Measurements from ENCODE around the gene KLHL40. TPM values are rescaled to one million over a fixed set of nuclear protein-coding genes. Genes with fewer than 3 reads are reported as not detected.

Gene KLHL40
- total and polyA plus RNA-seq, 5 donors from 2014 or later, result not detected

DNA sequence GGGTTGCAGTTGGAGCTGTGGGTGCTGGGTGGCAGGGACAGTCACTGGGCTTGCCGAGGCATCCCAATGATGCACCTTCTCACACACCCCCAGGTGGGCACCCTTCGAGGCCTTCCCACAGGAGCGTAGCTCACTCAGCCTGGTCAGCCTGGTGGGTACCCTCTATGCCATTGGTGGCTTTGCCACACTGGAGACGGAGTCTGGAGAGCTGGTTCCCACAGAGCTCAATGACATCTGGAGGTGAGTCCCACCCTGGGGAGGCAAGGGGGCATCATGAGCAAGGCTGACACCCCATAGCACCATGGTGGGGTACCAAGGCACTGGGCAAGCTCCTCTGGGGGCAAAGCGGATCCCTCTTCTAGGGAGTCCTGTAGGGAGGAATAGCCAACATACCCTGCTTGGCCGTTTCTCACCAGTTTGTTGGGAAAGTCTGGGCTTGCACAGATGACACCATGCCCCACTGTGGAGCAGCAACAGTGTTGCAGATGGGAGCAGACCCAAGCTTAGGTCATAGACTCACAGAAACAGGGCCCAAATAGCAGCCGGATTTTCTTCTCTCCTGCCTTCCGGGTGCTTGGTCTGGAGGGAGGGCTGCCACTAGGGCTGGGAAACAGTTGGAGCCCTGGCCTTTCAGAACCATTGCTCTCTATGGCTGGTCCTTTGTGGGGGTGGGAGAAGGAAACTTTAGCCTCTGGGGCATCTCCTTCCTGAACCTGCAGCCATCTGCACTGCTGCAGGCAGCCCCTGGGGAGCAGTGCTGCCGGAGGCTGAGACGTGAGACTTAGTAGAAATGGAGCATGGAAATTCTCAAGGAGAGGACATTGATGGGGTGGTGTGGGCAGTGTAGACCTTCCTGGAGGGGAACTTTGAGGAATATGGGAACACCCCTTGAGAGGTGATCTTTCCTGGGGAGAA is 5.7 kb downstream of the KLHL40 start:
- no peaks in the 10 kb centered on the region for H3K36me3 ChIP-seq (ENCODE audit: control insufficient read depth, insufficient read depth, low read length)
- Mint-ChIP-seq H3K27ac (no peak overlapping the region), H3K4me1 (peaks cover 0 to 8% (median 0%) of the 10 kb centered on the region in 4 donors)

DNA sequence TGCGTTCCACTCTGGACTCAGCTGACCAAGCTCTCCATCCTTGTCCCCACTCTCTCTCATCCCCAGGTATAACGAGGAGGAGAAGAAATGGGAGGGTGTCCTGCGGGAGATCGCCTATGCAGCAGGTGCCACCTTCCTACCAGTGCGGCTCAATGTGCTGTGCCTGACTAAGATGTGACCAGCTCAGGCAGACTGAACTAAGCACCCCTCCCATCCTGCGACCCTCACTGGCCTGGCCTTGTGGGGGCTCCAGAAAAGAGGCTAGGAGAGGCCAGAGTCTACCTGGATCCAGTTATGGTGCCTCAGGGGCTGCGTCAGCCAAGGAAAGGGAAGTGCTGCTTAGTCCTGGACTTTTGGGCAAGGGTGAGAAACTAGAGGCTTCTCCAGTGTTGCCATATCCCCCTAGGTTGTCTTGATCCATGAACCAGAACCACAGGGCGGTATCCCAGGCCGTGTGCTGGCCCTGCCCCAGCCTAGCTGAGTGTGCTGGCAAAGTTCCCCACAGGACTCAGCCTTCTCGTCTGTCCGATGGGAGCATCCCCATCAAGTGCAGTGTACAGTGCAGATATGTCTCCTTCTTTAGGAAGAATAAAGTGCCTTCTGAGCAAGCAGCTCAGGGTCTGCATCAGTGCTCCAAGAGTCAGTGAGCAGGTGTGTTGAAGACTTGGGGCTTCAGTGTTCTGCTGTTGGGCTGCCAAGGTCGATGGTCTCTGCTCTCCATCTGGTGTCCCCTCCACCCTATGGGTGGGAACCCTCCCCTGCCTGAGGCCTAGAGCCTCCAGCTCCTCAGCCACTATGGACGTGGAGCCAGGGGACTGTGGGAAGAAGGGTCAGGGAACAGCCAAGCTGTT is 6.7 kb downstream of the KLHL40 start:
- Histone ChIP-seq H3K4me3 (ENCODE audit: low read depth, low read length) (no peak overlapping the region), H3K27me3 (ENCODE audit: control insufficient read depth, insufficient read depth, low read length) (peaks cover 2% of the 10 kb centered on the region), H3K27ac (ENCODE audit: insufficient read depth, low read length, poor library complexity, severe bottlenecking) (no peak overlapping the region), H3K36me3 (ENCODE audit: control insufficient read depth, insufficient read depth, low read length) (no peaks in the 10 kb centered on the region), H3K9me3 (ENCODE audit: control insufficient read depth in 2 of 2, low read length in 2 of 2) (no peaks in the 10 kb centered on the region), H3K4me1 (ENCODE audit: control insufficient read depth, insufficient read depth, low read length, poor library complexity, severe bottlenecking) (no peaks in the 10 kb centered on the region)
- no peak overlapping the region for H3K4me3 Mint-ChIP-seq
- ATAC-seq (ENCODE audit: low read depth in 2 of 2) (no peak), DNase-seq (no peak)
- no peaks in the 10 kb centered on the region for H3K36me3 Mint-ChIP-seq
- peaks cover 0 to 6% (median 0%) of the 10 kb centered on the region in 4 donors for H3K4me1 Mint-ChIP-seq
- no peak overlapping the region for H3K27ac Mint-ChIP-seq
- no peaks in the 10 kb centered on the region for H3K9me3 Mint-ChIP-seq
- H3K27me3 Mint-ChIP-seq, result no peaks in the 10 kb centered on the region

More for the DNA sequence above, 5.7 kb downstream of the KLHL40 start:
- peaks cover 0 to 1% (median 0%) of the 10 kb centered on the region in 7 donors for H3K9me3 Mint-ChIP-seq
- H3K36me3 Mint-ChIP-seq, result no peaks in the 10 kb centered on the region
- Histone ChIP-seq H3K4me1 (ENCODE audit: control insufficient read depth, insufficient read depth, low read length, poor library complexity, severe bottlenecking) (no peaks in the 10 kb centered on the region), H3K27ac (ENCODE audit: insufficient read depth, low read length, poor library complexity, severe bottlenecking) (no peak overlapping the region), H3K9me3 (ENCODE audit: control insufficient read depth in 2 of 2, low read length in 2 of 2) (no peaks in the 10 kb centered on the region), H3K27me3 (ENCODE audit: control insufficient read depth, insufficient read depth, low read length) (peaks cover under 1% of the 10 kb centered on the region), H3K4me3 (ENCODE audit: low read depth, low read length) (no peak overlapping the region)
- H3K4me3 Mint-ChIP-seq, result no peak overlapping the region
- ATAC-seq (ENCODE audit: low read depth in 2 of 2) (no peak), DNase-seq (no peak)
- no peaks in the 10 kb centered on the region for H3K27me3 Mint-ChIP-seq

DNA sequence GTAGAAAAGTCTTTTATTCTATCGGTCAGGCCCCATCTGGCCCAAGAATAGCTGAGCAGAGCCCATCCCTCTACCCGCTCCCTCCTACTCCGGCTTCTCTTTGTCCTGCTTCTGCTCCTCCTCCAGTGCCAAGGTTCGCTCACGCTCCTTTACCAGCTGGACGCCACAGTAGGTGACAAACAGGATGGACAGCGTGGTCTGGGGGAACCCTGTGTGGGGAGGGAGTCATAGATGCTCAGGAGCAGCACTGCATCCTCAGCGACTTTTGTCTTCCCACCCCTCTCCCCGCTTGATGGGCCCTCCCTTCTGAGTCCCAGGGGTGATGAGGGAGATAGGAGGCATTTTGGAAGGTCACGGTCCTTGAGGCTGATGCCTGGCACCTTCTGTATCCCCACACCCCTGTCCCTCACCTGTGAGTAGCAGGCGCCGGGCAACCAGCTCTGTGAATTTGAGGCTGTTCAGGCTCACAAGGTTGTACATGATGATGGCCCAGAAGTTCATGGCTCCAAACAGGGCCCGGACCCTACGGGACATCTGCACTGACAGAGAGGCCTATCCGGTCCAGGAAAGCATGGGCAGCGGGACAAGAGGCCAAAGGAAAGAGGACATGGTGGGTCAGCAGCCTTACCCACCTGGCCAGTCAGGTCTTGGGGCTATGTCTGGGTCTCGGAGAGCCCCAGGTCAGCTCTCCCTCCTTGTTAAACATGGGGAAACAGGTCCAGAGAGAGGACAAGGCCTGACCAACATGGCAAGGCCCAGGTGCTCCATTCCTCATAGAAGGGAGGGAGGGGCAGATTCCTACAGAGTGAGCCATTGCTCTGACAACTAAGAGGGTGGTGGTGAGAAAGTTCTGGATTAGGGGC is 7.6 kb downstream of the KLHL40 start:
- no peaks in the 10 kb centered on the region for H3K9me3 Mint-ChIP-seq
- Histone ChIP-seq H3K4me3 (ENCODE audit: low read depth, low read length) (no peak overlapping the region), H3K27me3 (ENCODE audit: control insufficient read depth, insufficient read depth, low read length) (peaks cover 2% of the 10 kb centered on the region), H3K9me3 (ENCODE audit: control insufficient read depth in 2 of 2, low read length in 2 of 2) (no peaks in the 10 kb centered on the region), H3K4me1 (ENCODE audit: control insufficient read depth, insufficient read depth, low read length, poor library complexity, severe bottlenecking) (no peaks in the 10 kb centered on the region), H3K27ac (ENCODE audit: insufficient read depth, low read length, poor library complexity, severe bottlenecking) (no peak overlapping the region), H3K36me3 (ENCODE audit: control insufficient read depth, insufficient read depth, low read length) (no peaks in the 10 kb centered on the region)
- H3K27ac Mint-ChIP-seq, result no peak overlapping the region
- no peaks in the 10 kb centered on the region for H3K27me3 Mint-ChIP-seq
- H3K4me1 Mint-ChIP-seq, result peaks cover 0 to 3% (median 0%) of the 10 kb centered on the region in 4 donors
- no peak overlapping the region for H3K4me3 Mint-ChIP-seq
- DNase-seq, result no peak
- no peak for ATAC-seq (ENCODE audit: low read depth in 2 of 2)
- H3K36me3 Mint-ChIP-seq, result no peaks in the 10 kb centered on the region

DNA sequence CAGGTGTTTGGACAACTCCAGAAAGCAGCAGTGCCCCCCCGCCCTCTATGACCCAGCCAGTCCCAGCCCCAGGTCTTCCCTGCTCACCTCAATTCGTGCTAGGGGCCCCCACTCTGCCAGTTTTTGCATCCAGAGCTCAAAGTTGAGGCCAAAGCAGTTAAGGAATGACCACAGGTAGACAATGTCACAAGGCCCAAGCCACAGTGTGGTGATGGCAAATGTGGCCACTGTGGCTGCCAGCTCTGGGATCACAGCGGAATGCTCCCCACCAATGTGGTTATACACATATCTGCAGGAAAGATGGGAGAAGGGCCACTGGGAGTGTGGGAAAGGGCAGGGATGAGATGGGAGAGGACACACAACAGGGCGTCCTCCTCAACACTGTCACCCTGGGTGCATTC is 8.2 kb downstream of the KLHL40 start:
- Histone ChIP-seq H3K4me3 (ENCODE audit: low read depth, low read length) (no peak overlapping the region), H3K27ac (ENCODE audit: insufficient read depth, low read length, poor library complexity, severe bottlenecking) (no peak overlapping the region), H3K9me3 (ENCODE audit: control insufficient read depth in 2 of 2, low read length in 2 of 2) (no peaks in the 10 kb centered on the region), H3K36me3 (ENCODE audit: control insufficient read depth, insufficient read depth, low read length) (no peaks in the 10 kb centered on the region), H3K27me3 (ENCODE audit: control insufficient read depth, insufficient read depth, low read length) (peaks cover 2% of the 10 kb centered on the region), H3K4me1 (ENCODE audit: control insufficient read depth, insufficient read depth, low read length, poor library complexity, severe bottlenecking) (peaks cover 1% of the 10 kb centered on the region)
- no peaks in the 10 kb centered on the region for H3K27me3 Mint-ChIP-seq
- ATAC-seq (ENCODE audit: low read depth in 2 of 2) (no peak), DNase-seq (no peak)
- H3K4me3 Mint-ChIP-seq, result no peak overlapping the region
- H3K36me3 Mint-ChIP-seq, result no peaks in the 10 kb centered on the region
- no peaks in the 10 kb centered on the region for H3K9me3 Mint-ChIP-seq
- no peak overlapping the region for H3K27ac Mint-ChIP-seq
- peaks cover 0 to 9% (median 0%) of the 10 kb centered on the region in 4 donors for H3K4me1 Mint-ChIP-seq

DNA sequence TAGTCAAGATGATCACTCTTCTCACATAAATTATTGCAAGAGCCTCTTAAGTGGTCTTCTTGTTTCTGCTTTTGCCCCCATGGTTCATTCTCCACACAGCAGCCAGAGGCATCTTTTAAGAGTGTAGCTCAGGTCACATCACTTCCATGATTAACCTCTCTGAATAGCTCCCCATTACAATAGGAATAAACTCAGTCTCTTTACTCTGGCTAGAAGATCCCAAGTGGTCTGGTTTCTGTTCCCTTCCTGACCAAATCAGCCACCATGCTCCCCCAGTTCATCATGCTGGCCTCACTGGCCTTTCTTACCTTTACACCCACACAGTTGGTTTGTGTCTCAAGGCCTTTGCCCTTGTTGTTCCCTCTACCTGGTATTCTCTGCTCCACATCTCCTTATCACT is 9.0 kb downstream of the KLHL40 start:
- no peaks in the 10 kb centered on the region for H3K36me3 Mint-ChIP-seq
- H3K4me1 Mint-ChIP-seq, result peaks cover 0 to 14% (median 0%) of the 10 kb centered on the region in 4 donors
- H3K9me3 ChIP-seq (ENCODE audit: control insufficient read depth in 2 of 2, low read length in 2 of 2), result no peaks in the 10 kb centered on the region
- H3K4me3 ChIP-seq (ENCODE audit: low read depth, low read length), result no peak overlapping the region
- no peak overlapping the region for H3K4me3 Mint-ChIP-seq
- H3K27ac ChIP-seq (ENCODE audit: insufficient read depth, low read length, poor library complexity, severe bottlenecking), result no peak overlapping the region
- H3K27me3 Mint-ChIP-seq, result no peaks in the 10 kb centered on the region
- peaks cover 10% of the 10 kb centered on the region for H3K4me1 ChIP-seq (ENCODE audit: control insufficient read depth, insufficient read depth, low read length, poor library complexity, severe bottlenecking)
- no peak overlapping the region for H3K27ac Mint-ChIP-seq
- H3K9me3 Mint-ChIP-seq, result no peaks in the 10 kb centered on the region
- no peak for ATAC-seq (ENCODE audit: low read depth in 2 of 2)
- H3K36me3 ChIP-seq (ENCODE audit: control insufficient read depth, insufficient read depth, low read length), result no peaks in the 10 kb centered on the region
- DNase-seq, result no peak
- H3K27me3 ChIP-seq (ENCODE audit: control insufficient read depth, insufficient read depth, low read length), result peaks cover 2% of the 10 kb centered on the region

DNA sequence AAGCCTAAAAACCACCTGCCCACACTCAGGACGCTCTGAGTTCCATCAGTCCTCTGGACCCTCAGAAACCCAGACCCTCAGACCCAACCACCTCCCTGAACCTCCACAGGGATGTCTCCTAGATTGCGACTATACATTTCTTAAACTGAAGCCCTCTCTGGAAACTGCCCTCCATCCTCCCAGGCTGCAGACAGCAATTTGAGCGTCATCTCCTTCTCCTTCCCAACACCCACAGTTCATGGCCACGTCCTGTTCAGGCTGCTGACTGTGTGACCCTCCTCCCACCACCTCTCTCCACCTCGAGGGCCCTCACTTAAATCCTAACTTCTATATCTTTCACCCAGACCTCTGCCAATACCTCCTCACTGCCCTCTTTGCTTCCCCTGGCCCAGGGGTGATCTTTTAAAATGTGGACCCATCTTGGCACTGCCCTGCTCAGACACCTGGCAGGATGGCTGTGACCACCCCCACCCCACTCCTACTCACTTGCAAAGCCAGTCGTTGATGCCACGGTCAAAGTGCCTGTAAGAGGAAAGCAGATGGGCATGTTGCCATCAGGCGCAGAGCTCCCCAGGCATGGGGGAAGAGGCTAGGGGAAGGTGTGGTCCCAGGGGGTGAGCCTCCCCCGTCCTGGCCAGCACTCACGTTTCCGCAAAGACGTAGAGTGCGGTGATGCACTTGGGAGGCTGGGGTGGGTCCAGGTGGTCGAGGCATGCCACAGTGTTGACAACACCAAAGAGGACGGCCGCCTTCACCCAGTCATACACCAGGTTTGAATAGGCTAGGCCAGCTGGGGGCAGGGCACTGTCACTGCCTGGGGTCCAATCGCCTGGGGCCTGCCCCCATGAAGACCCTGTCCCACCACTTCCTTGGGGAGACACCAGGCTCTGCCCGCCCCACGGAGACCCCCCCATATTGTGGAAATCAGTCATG is 11.3 kb downstream of the KLHL40 start:
- no peak overlapping the region for H3K4me3 ChIP-seq (ENCODE audit: low read depth, low read length)
- DNase-seq, result no peak
- no peaks in the 10 kb centered on the region for H3K36me3 Mint-ChIP-seq

More for the DNA sequence above, 11.3 kb downstream of the KLHL40 start:
- Mint-ChIP-seq H3K27me3 (no peaks in the 10 kb centered on the region), H3K27ac (no peak overlapping the region), H3K4me3 (no peak overlapping the region), H3K9me3 (peaks cover 0 to 2% (median 0%) of the 10 kb centered on the region in 7 donors), H3K4me1 (peaks cover 0 to 17% (median 0%) of the 10 kb centered on the region in 4 donors)
- no peak for ATAC-seq (ENCODE audit: low read depth in 2 of 2)
- Histone ChIP-seq H3K27ac (ENCODE audit: insufficient read depth, low read length, poor library complexity, severe bottlenecking) (no peak overlapping the region), H3K9me3 (ENCODE audit: control insufficient read depth in 2 of 2, low read length in 2 of 2) (no peaks in the 10 kb centered on the region), H3K36me3 (ENCODE audit: control insufficient read depth, insufficient read depth, low read length) (no peaks in the 10 kb centered on the region), H3K27me3 (ENCODE audit: control insufficient read depth, insufficient read depth, low read length) (peaks cover 2% of the 10 kb centered on the region), H3K4me1 (ENCODE audit: control insufficient read depth, insufficient read depth, low read length, poor library complexity, severe bottlenecking) (peaks cover 10% of the 10 kb centered on the region)

Measured in CD4-positive, CD25-positive, alpha-beta regulatory T cell (primary cell).